GM21717 (cell line): ENCODE results near the gene HHAT.

Source experiments
- ATAC-seq: cut with Tn5 transposase; IDR thresholded peaks from one replicate; pipeline ENCODE4 v1.9.1; 2021; ENCODE audit warnings: mild to moderate bottlenecking, moderate library complexity; ENCODE audit not compliant: unreplicated experiment

The HHAT gene

GRCh38 chr1:210698661-210699060 is 370.0 kb downstream of the HHAT start:
- no peak for ATAC-seq

- ATAC-seq: no peak
Measured at GRCh38 chr1:210700083-210700482, 371.4 kb downstream of the HHAT start.

GRCh38 chr1:210700511-210700910 is 371.8 kb downstream of the HHAT start:
- ATAC-seq: no peak

- no peak for ATAC-seq
Measured at GRCh38 chr1:210702506-210702905, 373.8 kb downstream of the HHAT start.

- no peak for ATAC-seq
Measured at GRCh38 chr1:210703593-210703992, 374.9 kb downstream of the HHAT start.

- ATAC-seq: no peak
Measured at GRCh38 chr1:210705086-210705485, 376.4 kb downstream of the HHAT start.

- ATAC-seq: no peak
Measured at GRCh38 chr1:210706246-210706645, 377.5 kb downstream of the HHAT start.

- no peak for ATAC-seq
Measured at GRCh38 chr1:210707300-210708240, 378.9 kb downstream of the HHAT start.

- no peak for ATAC-seq
Measured at GRCh38 chr1:210709701-210710100, 381.0 kb downstream of the HHAT start.

GRCh38 chr1:210711825-210712612 is 383.3 kb downstream of the HHAT start:
- no peak for ATAC-seq

GRCh38 chr1:210715072-210715471 is 386.4 kb downstream of the HHAT start:
- ATAC-seq: no peak

GRCh38 chr1:210722410-210723081 is 393.8 kb downstream of the HHAT start:
- ATAC-seq: no peak

- no peak for ATAC-seq
Measured at GRCh38 chr1:210723646-210724045, 394.9 kb downstream of the HHAT start.

GRCh38 chr1:210724768-210725167 is 396.1 kb downstream of the HHAT start:
- ATAC-seq: no peak
